B cell (primary cell): Measurements from ENCODE around the gene DSCAML1. TPM values are rescaled to one million over a fixed set of nuclear protein-coding genes. Genes with fewer than 3 reads are reported as not detected.

ENCODE experiments used
- ATAC-seq: fragments of 200-7000 bp; cut with Tn5 transposase; one replicate; pipeline ENCODE4 v1.10.0; 2021; ENCODE audit warnings: low read depth, mild to moderate bottlenecking, moderate number of reproducible peaks, moderate library complexity
- CTCF ChIA-PET: fragments of 350-600 bp; sonication (Branson Sonifier 250); formaldehyde crosslinking; loops from one replicate; lab custom pipeline; 2021; ENCODE audit warnings: antibody characterized with exemption, inconsistent platforms; lab: Charles Lee
- POLR2A ChIA-PET: fragments of 350-600 bp; sonication (Branson Sonifier 250); formaldehyde crosslinking; loops from one replicate; lab custom pipeline; 2021; ENCODE audit warnings: antibody characterized with exemption; lab: Charles Lee
- DNase-seq: peaks from one replicate; pipeline ENCODE4 v3.0.0; 2013
- H2AFZ ChIP-seq: 2 replicates; pipeline ENCODE4 v1.6.1; 2012; ENCODE audit warnings: mild to moderate bottlenecking, low read depth, low read length; ENCODE audit not compliant: insufficient read depth, poor library complexity, severe bottlenecking
- H3K27ac ChIP-seq, 2 donors: 1 replicate in 1 of 2; 2 replicates in 1 of 2; pipeline ENCODE4 v1.5.1; 2012 to 2013; ENCODE audit warnings: low read length in 2 of 2, mild to moderate bottlenecking in 2 of 2, moderate library complexity in 1 of 2
- H3K27me3 ChIP-seq, 4 experiments: fragments of 200-600 bp in 1 of 4; sonication (generic) in 1 of 4; replicated peaks in 1 of 4; 1 replicate in 2 of 4; 2 replicates in 2 of 4; pipeline versions ENCODE4 v1.6.1 to v1.7.0; 2013 to 2016; ENCODE audit warnings: low read length in 3 of 4, mild to moderate bottlenecking in 2 of 4, mixed read lengths in 1 of 4, moderate library complexity in 1 of 4; ENCODE audit not compliant: insufficient read depth in 4 of 4, control insufficient read depth in 3 of 4; ENCODE audit errors: control extremely low read depth in 1 of 4
- H3K36me3 ChIP-seq, 2 experiments: replicated peaks in 1 of 2; 1 replicate in 1 of 2; 2 replicates in 1 of 2; pipeline versions ENCODE4 v1.6.1 to v1.7.1; 2013; ENCODE audit warnings: low read length in 1 of 2; ENCODE audit not compliant: insufficient read depth in 2 of 2, control insufficient read depth in 1 of 2; ENCODE audit errors: control extremely low read depth in 1 of 2, extremely low read depth in 1 of 2
- H3K4me1 ChIP-seq, 2 donors: fragments of 200-600 bp in 1 of 2; sonication (generic) in 1 of 2; 1 replicate in 1 of 2; 2 replicates in 1 of 2; pipeline versions ENCODE4 v1.5.1 to v1.6.1; 2013 to 2017; ENCODE audit warnings: low read length in 2 of 2; ENCODE audit not compliant: control insufficient read depth in 2 of 2, insufficient read depth in 2 of 2
- H3K4me2 ChIP-seq: replicated peaks from 2 replicates; pipeline ENCODE3; 2012; ENCODE audit warnings: mild to moderate bottlenecking, low read depth, low read length; ENCODE audit not compliant: poor library complexity, severe bottlenecking
- H3K4me3 ChIP-seq, 5 experiments: fragments of 200-600 bp in 1 of 5; sonication (generic) in 1 of 5; 1 replicate in 3 of 5; 2 replicates in 2 of 5; pipeline versions ENCODE4 v1.5.1 to v1.7.0; 2011 to 2016; ENCODE audit warnings: low read length in 4 of 5, mild to moderate bottlenecking in 4 of 5, low read depth in 2 of 5, control low read depth in 1 of 5, moderate library complexity in 1 of 5; ENCODE audit not compliant: insufficient read depth in 1 of 5; ENCODE audit errors: control extremely low read depth in 1 of 5, extremely low read depth in 1 of 5
- H3K79me2 ChIP-seq: fragments of 200-600 bp; sonication (generic); one replicate; pipeline ENCODE4 v1.6.0; 2016; ENCODE audit warnings: low read length; ENCODE audit not compliant: control insufficient read depth, insufficient read depth
- H3K9ac ChIP-seq: fragments of 200-600 bp; sonication (generic); 2 replicates; pipeline ENCODE4 v1.6.1; 2017; ENCODE audit warnings: mild to moderate bottlenecking, low read length, moderate library complexity
- H3K9me3 ChIP-seq, 3 donors: one replicate each; pipeline versions ENCODE4 v1.6.1 to v1.7.1; 2013; ENCODE audit warnings: low read length in 2 of 3; ENCODE audit not compliant: control insufficient read depth in 2 of 3, insufficient read depth in 1 of 3; ENCODE audit errors: control extremely low read depth in 1 of 3
- H4K20me1 ChIP-seq: 2 replicates; pipeline ENCODE4 v1.6.0; 2012; ENCODE audit warnings: mild to moderate bottlenecking, low read length; ENCODE audit not compliant: insufficient read depth, control insufficient read depth, poor library complexity, severe bottlenecking
- H3K27ac Mint-ChIP-seq: one replicate; pipeline ENCODE4 v1.8.0; 2021; ENCODE audit warnings: mixed read lengths
- H3K27me3 Mint-ChIP-seq: one replicate; pipeline ENCODE4 v1.8.0; 2021; ENCODE audit warnings: mixed read lengths
- H3K4me1 Mint-ChIP-seq: one replicate; pipeline ENCODE4 v1.8.0; 2021; ENCODE audit warnings: mixed read lengths
- H3K4me3 Mint-ChIP-seq: one replicate; pipeline ENCODE4 v1.8.0; 2021; ENCODE audit warnings: mixed read lengths
- H3K9me3 Mint-ChIP-seq: one replicate; pipeline ENCODE4 v1.8.0; 2022; ENCODE audit warnings: mixed read lengths; ENCODE audit not compliant: insufficient read depth
- CTCF ChIP-seq: fragments of 200-600 bp; IDR thresholded peaks from one replicate; pipeline ENCODE4 v1.8.0; 2022; ENCODE audit warnings: antibody characterized with exemption, mild to moderate bottlenecking
- EZH2 ChIP-seq: IDR thresholded peaks from 2 replicates; pipeline ENCODE4 v1.6.1; 2012; ENCODE audit warnings: borderline replicate concordance, low read depth, mild to moderate bottlenecking, moderate library complexity, low read length; ENCODE audit not compliant: insufficient read depth, poor library complexity, severe bottlenecking
- WGBS: methylation state at CpG from one replicate; pipeline ENCODE4 v1.1.5; 2013; ENCODE audit warnings: missing lambda C conversion rate; ENCODE audit not compliant: insufficient coverage; 5-methylcytosine and 5-hydroxymethylcytosine counted together
- intact Hi-C: fragments of 100-400 bp; cut with micrococcal nuclease; formaldehyde crosslinking; loops from one replicate; pipeline ENCODE4 v1.10.0; 2022
- polyA plus RNA-seq: library from polyadenylated mRNA; depleted of rRNA; stranded (reverse); fragments of >200 nt; gene quantifications from 2 replicates; pipeline ENCODE4 v1.2.3, GENCODE V29; 2012
- total RNA-seq, 2 donors: library from RNA; stranded (reverse); fragments of 120-200 nt in 1 of 2; gene quantifications; 1 replicate in 1 of 2; 2 replicates in 1 of 2; pipeline versions ENCODE4 v1.2.3 to v1.2.4, GENCODE V29; 2013 to 2022

The DSCAML1 gene
- total and polyA plus RNA-seq, 2 donors (not counting 1 experiment from before 2014, with no cell fraction given) = 1.2 to 6.2 TPM

GRCh38 chr11:117538263-117539135 lies 258.5 kb downstream of the DSCAML1 start:
- H3K36me3 ChIP-seq = no peaks in the 10 kb centered on the region
- POLR2A ChIA-PET = no interaction called here
- ATAC-seq = no peak

More at GRCh38 chr11:117538263-117539135, 258.5 kb downstream of the DSCAML1 start:
- Histone ChIP-seq H3K27me3 (peaks cover 0 to 9% (median 0%) of the 10 kb centered on the region in 4 experiments), H2AFZ (no peak overlapping the region), H3K9ac (no peak overlapping the region), H3K79me2 (no peaks in the 10 kb centered on the region), H3K4me1 (no peaks in the 10 kb centered on the region), H3K4me2 (no peak overlapping the region), H4K20me1 (no peaks in the 10 kb centered on the region), H3K9me3 (peaks cover 0 to 16% (median 0%) of the 10 kb centered on the region in 3 donors), H3K27ac (no peak overlapping the region), H3K4me3 (no peak overlapping the region)
- H3K27me3 Mint-ChIP-seq = peaks cover 27% of the 10 kb centered on the region
- no peak overlapping the region for H3K27ac Mint-ChIP-seq
- 83% methylated on average over 11 of the region's 13 CpGs for WGBS
- no peak overlapping the region for H3K4me3 Mint-ChIP-seq
- DNase-seq = no peak
- peaks cover 4% of the 10 kb centered on the region for H3K9me3 Mint-ChIP-seq
- CTCF ChIA-PET = no interaction called here
- TF ChIP-seq CTCF (no peak), EZH2 (no peak)
- intact Hi-C loops = no loop called here
- H3K4me1 Mint-ChIP-seq = no peaks in the 10 kb centered on the region
